GM12873 (cell line): ENCODE measurements around the gene SREBF2.

Experiments
- CTCF ChIP-seq: IDR thresholded peaks from 2 replicates; pipeline ENCODE4 v1.5.1; 2012; ENCODE audit warnings: low read depth, mild to moderate bottlenecking, moderate library complexity, low read length, control low read depth; ENCODE audit not compliant: insufficient read depth; ENCODE audit errors: missing control alignments

SREBF2 gene

GRCh38 chr22:41923595-41924276, 90.8 kb downstream of the SREBF2 start:
- TF ChIP-seq CTCF, result no peak

- TF ChIP-seq CTCF, result peak; percentile 84
Observed at GRCh38 chr22:41925783-41926460, 93.0 kb downstream of the SREBF2 start.

GRCh38 chr22:41927813-41928212, 94.9 kb downstream of the SREBF2 start:
- TF ChIP-seq CTCF, result no peak

- TF ChIP-seq CTCF, result no peak
Observed at GRCh38 chr22:41928593-41929417, 95.9 kb downstream of the SREBF2 start.

- TF ChIP-seq CTCF, result no peak
Observed at GRCh38 chr22:41929418-41929810, 96.5 kb downstream of the SREBF2 start.

GRCh38 chr22:41931701-41932269, 98.9 kb downstream of the SREBF2 start:
- no peak for TF ChIP-seq CTCF

GRCh38 chr22:41932353-41932752, 99.4 kb downstream of the SREBF2 start:
- no peak for TF ChIP-seq CTCF
